Measurements from ENCODE around the gene CEACAM20. TPM values are rescaled to one million over a fixed set of nuclear protein-coding genes. Genes with fewer than 3 reads are reported as not detected.
"Not testable (repeated sequence)": the region's sequence is repeated elsewhere in the genome, so short reads cannot be mapped to it uniquely, and the experiment has no call there.

The CEACAM20 gene
- total and polyA plus RNA-seq, 2 donors from 2014 or later, result not detected

GRCh38 chr19:44553478-44554171, 24.1 kb upstream of the CEACAM20 start:
- Histone ChIP-seq H3K9ac (ENCODE audit: low read length in 3 of 3) (no peak overlapping the region), H3K27ac (ENCODE audit: low read depth in 2 of 2, low read length in 2 of 2) (no peak overlapping the region), H3K4me1 (ENCODE audit: control insufficient read depth in 2 of 3, insufficient read depth in 2 of 3, low read depth in 1 of 3, low read length in 3 of 3) (no peaks in the 10 kb centered on the region), H3K9me3 (ENCODE audit: control insufficient read depth in 2 of 3, insufficient read depth in 1 of 3, low read length in 3 of 3) (no peaks in the 10 kb centered on the region), H3K4me3 (ENCODE audit: low read length in 3 of 3) (no peak overlapping the region), H3K27me3 (ENCODE audit: control insufficient read depth, insufficient read depth, low read length) (no peaks in the 10 kb centered on the region), H3K36me3 (ENCODE audit: control insufficient read depth in 2 of 3, insufficient read depth in 3 of 3, low read length in 3 of 3) (no peaks in the 10 kb centered on the region)
- no peak for FAIRE-seq
- no peak for TF ChIP-seq CTCF (IDR thresholded peaks at IDR 0.05; ENCODE audit: borderline replicate concordance, extremely low read depth, insufficient read depth)
- intact Hi-C loops (cut with DNase I), result no loop called here
- no peak for DNase-seq

DNA sequence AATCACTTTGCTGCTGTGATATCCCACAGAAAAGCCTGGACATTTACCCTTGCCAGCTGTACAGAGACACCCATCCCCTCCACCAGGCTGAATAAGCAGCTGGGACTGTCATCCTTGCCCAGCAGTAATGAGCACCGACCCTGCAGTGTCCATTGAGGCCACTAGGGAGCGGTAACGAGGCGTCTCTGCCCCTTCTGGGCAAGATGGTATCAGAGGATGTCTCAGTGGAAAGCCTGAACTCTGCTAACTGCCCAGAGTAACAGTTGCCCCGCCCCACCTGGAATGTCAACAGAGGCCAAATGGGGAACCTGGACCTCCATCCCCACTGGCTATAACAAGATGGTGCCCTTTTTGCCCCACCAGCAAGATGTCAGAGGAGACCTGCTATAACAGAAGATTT, 22.8 kb upstream of the CEACAM20 start:
- peak; percentile 20 for TF ChIP-seq CTCF (IDR thresholded peaks at IDR 0.05; ENCODE audit: borderline replicate concordance, extremely low read depth, insufficient read depth)

DNA sequence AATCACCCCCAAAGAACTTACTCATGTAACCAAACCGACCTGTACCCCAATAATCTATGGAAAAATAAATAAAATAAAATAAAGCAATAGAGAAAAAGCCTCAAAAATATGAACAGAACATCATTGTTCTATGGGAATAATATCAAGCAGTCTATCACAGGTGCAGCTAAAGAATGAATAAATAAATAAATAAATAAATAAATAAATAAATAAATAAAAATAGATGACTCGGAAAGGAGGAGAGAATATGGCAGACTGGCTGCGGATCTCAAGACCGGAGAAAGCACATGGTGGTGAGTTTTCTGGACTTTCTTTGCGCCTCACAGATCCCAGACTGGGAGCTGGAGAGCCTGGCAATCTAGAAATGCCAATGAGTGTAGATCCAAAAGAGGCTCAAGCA, 22.4 kb upstream of the CEACAM20 start:
- Histone ChIP-seq H3K9me3 (ENCODE audit: control insufficient read depth in 2 of 3, insufficient read depth in 1 of 3, low read length in 3 of 3) (no peaks in the 10 kb centered on the region), H3K4me1 (ENCODE audit: control insufficient read depth in 2 of 3, insufficient read depth in 2 of 3, low read depth in 1 of 3, low read length in 3 of 3) (no peaks in the 10 kb centered on the region), H3K27me3 (ENCODE audit: control insufficient read depth, insufficient read depth, low read length) (no peaks in the 10 kb centered on the region), H3K27ac (ENCODE audit: low read depth in 2 of 2, low read length in 2 of 2) (no peak overlapping the region), H3K9ac (ENCODE audit: low read length in 3 of 3) (no peak overlapping the region), H3K36me3 (ENCODE audit: control insufficient read depth in 2 of 3, insufficient read depth in 3 of 3, low read length in 3 of 3) (no peaks in the 10 kb centered on the region), H3K4me3 (ENCODE audit: low read length in 3 of 3) (no peak overlapping the region)
- DNase-seq (no peak), FAIRE-seq (no peak)
- intact Hi-C loops (cut with DNase I), result no loop called here
- TF ChIP-seq CTCF (IDR thresholded peaks at IDR 0.05; ENCODE audit: borderline replicate concordance, extremely low read depth, insufficient read depth), result no peak

More for the DNA sequence above, 22.8 kb upstream of the CEACAM20 start:
- intact Hi-C loops (cut with DNase I), result no loop called here
- Histone ChIP-seq H3K9ac (ENCODE audit: low read length in 3 of 3) (no peak overlapping the region), H3K4me1 (ENCODE audit: control insufficient read depth in 2 of 3, insufficient read depth in 2 of 3, low read depth in 1 of 3, low read length in 3 of 3) (no peaks in the 10 kb centered on the region), H3K27ac (ENCODE audit: low read depth in 2 of 2, low read length in 2 of 2) (no peak overlapping the region), H3K9me3 (ENCODE audit: control insufficient read depth in 2 of 3, insufficient read depth in 1 of 3, low read length in 3 of 3) (no peaks in the 10 kb centered on the region), H3K4me3 (ENCODE audit: low read length in 3 of 3) (no peak overlapping the region), H3K36me3 (ENCODE audit: control insufficient read depth in 2 of 3, insufficient read depth in 3 of 3, low read length in 3 of 3) (no peaks in the 10 kb centered on the region), H3K27me3 (ENCODE audit: control insufficient read depth, insufficient read depth, low read length) (no peaks in the 10 kb centered on the region)
- FAIRE-seq, result no peak
- DNase-seq, result peak in 2 of 5 donors; percentile 5 to 24

- DNase-seq; intact Hi-C loops (cut with DNase I); H3K27me3 ChIP-seq (ENCODE audit: control insufficient read depth, insufficient read depth, low read length); FAIRE-seq; H3K27ac ChIP-seq (ENCODE audit: low read depth in 2 of 2, low read length in 2 of 2); H3K9me3 ChIP-seq (ENCODE audit: control insufficient read depth in 2 of 3, insufficient read depth in 1 of 3, low read length in 3 of 3); H3K4me3 ChIP-seq (ENCODE audit: low read length in 3 of 3); H3K9ac ChIP-seq (ENCODE audit: low read length in 3 of 3); H3K36me3 ChIP-seq (ENCODE audit: control insufficient read depth in 2 of 3, insufficient read depth in 3 of 3, low read length in 3 of 3); H3K4me1 ChIP-seq (ENCODE audit: control insufficient read depth in 2 of 3, insufficient read depth in 2 of 3, low read depth in 1 of 3, low read length in 3 of 3): not testable (repeated sequence)
Observed at GRCh38 chr19:44550976-44551375, 21.5 kb upstream of the CEACAM20 start.

Measured in kidney (tissue), 14 donors.